SK-N-SH (cell line): ENCODE data around the gene CNIH3. TPM values are rescaled to one million over a fixed set of nuclear protein-coding genes. Genes with fewer than 3 reads are reported as not detected.

Experiments
- CTCF ChIA-PET: fragments of 300-600, 350-600 bp; formaldehyde crosslinking; extraction: SDS; loops from one replicate; lab custom pipeline; 2021; lab: Yijun Ruan, JAX
- POLR2A ChIA-PET: fragments of 350-600 bp; sonication (Branson Sonifier 250); formaldehyde crosslinking; extraction: SDS; loops from one replicate; lab custom pipeline; 2020; ENCODE audit warnings: antibody characterized with exemption, inconsistent platforms; lab: Yijun Ruan, JAX
- DNase-seq: peaks from one replicate; pipeline ENCODE4 v3.0.0; 2012
- H2AFZ ChIP-seq: fragments of 200-600 bp; sonication (generic); 2 replicates; pipeline ENCODE4 v1.8.1; 2016; ENCODE audit warnings: antibody characterized with exemption, mild to moderate bottlenecking, low read depth
- H3F3A ChIP-seq: fragments of 200-600 bp; sonication (generic); replicated peaks from 2 replicates; pipeline ENCODE3; 2016; ENCODE audit warnings: antibody characterized with exemption, mild to moderate bottlenecking; ENCODE audit not compliant: insufficient read depth
- H3K27ac ChIP-seq, 2 experiments: fragments of 200-500 bp in 1 of 2; fragments of 200-600 bp in 1 of 2; sonication (Bioruptor generic) in 1 of 2; sonication (generic), shearing (Covaris generic) in 1 of 2; 2 replicates each; pipeline versions ENCODE4 v1.5.1 to v1.6.1; 2014 to 2016; ENCODE audit warnings: low read depth in 2 of 2, inconsistent platforms in 1 of 2, low read length in 1 of 2, mild to moderate bottlenecking in 1 of 2, mixed read lengths in 1 of 2
- H3K27me3 ChIP-seq: fragments of 200-600 bp; sonication (generic), shearing (Covaris generic); 2 replicates; pipeline ENCODE4 v1.6.1; 2016; ENCODE audit warnings: mixed run types; ENCODE audit not compliant: insufficient read depth
- H3K36me3 ChIP-seq, 2 experiments: fragments of 200-500 bp in 1 of 2; fragments of 200-600 bp in 1 of 2; sonication (Bioruptor generic) in 1 of 2; sonication (generic) in 1 of 2; replicated peaks in 1 of 2; 2 replicates each; pipeline versions ENCODE3 to v1.5.1; 2014 to 2016; ENCODE audit warnings: low read length in 1 of 2, mild to moderate bottlenecking in 1 of 2; ENCODE audit not compliant: insufficient read depth in 2 of 2, control insufficient read depth in 1 of 2
- H3K4me1 ChIP-seq, 2 experiments: fragments of 200-500 bp in 1 of 2; fragments of 200-600 bp in 1 of 2; sonication (Bioruptor generic) in 1 of 2; sonication (generic), shearing (Covaris generic) in 1 of 2; 2 replicates each; pipeline versions ENCODE4 v1.5.1 to v1.6.1; 2014 to 2016; ENCODE audit warnings: low read depth in 1 of 2, low read length in 1 of 2, mixed run types in 1 of 2; ENCODE audit not compliant: insufficient read depth in 2 of 2, control insufficient read depth in 1 of 2
- H3K4me2 ChIP-seq: fragments of 200-600 bp; sonication (generic), shearing (Covaris generic); 2 replicates; pipeline ENCODE4 v1.6.1; 2017; ENCODE audit warnings: mixed run types
- H3K4me3 ChIP-seq, 2 experiments: fragments of 200-500 bp in 1 of 2; fragments of 200-600 bp in 1 of 2; sonication (Bioruptor generic) in 1 of 2; sonication (generic), shearing (Covaris generic) in 1 of 2; 2 replicates each; pipeline versions ENCODE4 v1.5.1 to v1.8.1; 2014 to 2016; ENCODE audit warnings: low read depth in 2 of 2, inconsistent platforms in 1 of 2, low read length in 1 of 2, mild to moderate bottlenecking in 1 of 2, mixed read lengths in 1 of 2, moderate library complexity in 1 of 2
- H3K79me2 ChIP-seq: fragments of 200-600 bp; sonication (generic); 2 replicates; pipeline ENCODE4 v1.8.1; 2017; ENCODE audit warnings: mild to moderate bottlenecking; ENCODE audit not compliant: insufficient read depth
- H3K9ac ChIP-seq: fragments of 200-600 bp; sonication (generic); 2 replicates; pipeline ENCODE4 v1.6.1; 2017; ENCODE audit warnings: mixed run types
- H3K9me2 ChIP-seq: fragments of 200-600 bp; sonication (generic); 2 replicates; pipeline ENCODE4 v1.6.1; 2017; ENCODE audit warnings: mixed run types
- H3K9me3 ChIP-seq: fragments of 200-600 bp; sonication (generic); 2 replicates; pipeline ENCODE4 v1.6.1; 2017; ENCODE audit warnings: mixed run types, mild to moderate bottlenecking, moderate library complexity
- H4K20me1 ChIP-seq: fragments of 200-600 bp; sonication (generic); 2 replicates; pipeline ENCODE4 v1.6.1; 2017; ENCODE audit warnings: mild to moderate bottlenecking, mixed run types; ENCODE audit not compliant: insufficient read depth
- CHD2 ChIP-seq: fragments of 150-350 bp; IDR thresholded peaks from 2 replicates; pipeline ENCODE4 v1.6.1; 2018; ENCODE audit warnings: low read length; ENCODE audit not compliant: partially characterized antibody
- ELF1 ChIP-seq: IDR thresholded peaks from 2 replicates; pipeline ENCODE4 v1.4.0; 2012
- EP300 ChIP-seq, 2 experiments: IDR thresholded peaks; 2 replicates each; pipeline versions ENCODE4 v1.4.0 to v1.6.1; 2012; ENCODE audit warnings: borderline replicate concordance in 1 of 2, low read depth in 1 of 2, low read length in 1 of 2
- EZH2phosphoT487 ChIP-seq: fragments of 200-600 bp; sonication (generic); IDR thresholded peaks from 2 replicates; pipeline ENCODE4 v1.6.1; 2017; ENCODE audit warnings: low read depth, mixed run types, mild to moderate bottlenecking, antibody characterized with exemption, moderate library complexity, borderline replicate concordance
- FOSL2 ChIP-seq: IDR thresholded peaks from 2 replicates; pipeline ENCODE4 v1.4.0; 2012; ENCODE audit warnings: low read depth, mild to moderate bottlenecking, moderate library complexity, borderline replicate concordance
- GABPA ChIP-seq: IDR thresholded peaks from 2 replicates; pipeline ENCODE4 v1.4.0; 2012; ENCODE audit warnings: low read depth, mild to moderate bottlenecking
- GATA2 ChIP-seq: sonication (generic); formaldehyde crosslinking; IDR thresholded peaks from 2 replicates; pipeline ENCODE4 v1.5.0; 2020; ENCODE audit warnings: mild to moderate bottlenecking, missing genetic modification reagents
- IRF3 ChIP-seq: fragments of 150-350 bp; IDR thresholded peaks from 2 replicates; pipeline ENCODE4 v1.6.1; 2016; ENCODE audit warnings: mild to moderate bottlenecking, low read depth, low read length
- JUND ChIP-seq: IDR thresholded peaks from 2 replicates; pipeline ENCODE4 v1.4.0; 2012
- MAX ChIP-seq: IDR thresholded peaks from 2 replicates; pipeline ENCODE4 v1.4.0; 2012; ENCODE audit warnings: low read depth
- MEF2A ChIP-seq: IDR thresholded peaks from 2 replicates; pipeline ENCODE4 v1.4.0; 2012; ENCODE audit warnings: low read depth, borderline replicate concordance
- MXI1 ChIP-seq: IDR thresholded peaks from 2 replicates; pipeline ENCODE4 v1.6.1; 2012; ENCODE audit warnings: mild to moderate bottlenecking, low read depth, low read length, improper control_type of control experiment
- NFIC ChIP-seq: IDR thresholded peaks from 2 replicates; pipeline ENCODE4 v1.4.0; 2012; ENCODE audit warnings: borderline replicate concordance
- NRF1 ChIP-seq: IDR thresholded peaks from 2 replicates; pipeline ENCODE4 v1.6.1; 2012; ENCODE audit warnings: low read depth, mild to moderate bottlenecking, low read length
- PBX3 ChIP-seq: IDR thresholded peaks from 2 replicates; pipeline ENCODE4; 2012
- RAD21 ChIP-seq: IDR thresholded peaks from 2 replicates; pipeline ENCODE4 v1.6.1; 2012; ENCODE audit warnings: mild to moderate bottlenecking, low read length
- RCOR1 ChIP-seq: fragments of 150-350 bp; IDR thresholded peaks from 2 replicates; pipeline ENCODE4 v1.6.1; 2017; ENCODE audit warnings: antibody characterized with exemption, low read length
- RFX5 ChIP-seq: IDR thresholded peaks from 2 replicates; pipeline ENCODE4 v1.6.1; 2012; ENCODE audit warnings: mild to moderate bottlenecking, improper control_type of control experiment, low read length
- RXRA ChIP-seq: IDR thresholded peaks from 2 replicates; pipeline ENCODE4 v1.4.0; 2012; ENCODE audit warnings: low read depth, mild to moderate bottlenecking, borderline replicate concordance
- SIN3A ChIP-seq: IDR thresholded peaks from 2 replicates; pipeline ENCODE4 v1.6.1; 2012; ENCODE audit warnings: low read depth, mild to moderate bottlenecking, low read length, moderate library complexity, borderline replicate concordance
- TAF1 ChIP-seq: IDR thresholded peaks from 2 replicates; pipeline ENCODE4 v1.6.1; 2012; ENCODE audit warnings: low read depth, mild to moderate bottlenecking, low read length, moderate library complexity, borderline replicate concordance
- TCF12 ChIP-seq: IDR thresholded peaks from 2 replicates; pipeline ENCODE4 v1.4.0; 2012
- TEAD4 ChIP-seq: IDR thresholded peaks from 2 replicates; pipeline ENCODE4 v1.4.0; 2012; ENCODE audit warnings: mild to moderate bottlenecking, borderline replicate concordance; ENCODE audit not compliant: insufficient read depth
- USF1 ChIP-seq: IDR thresholded peaks from 2 replicates; pipeline ENCODE4 v1.4.0; 2012; ENCODE audit warnings: low read depth, borderline replicate concordance
- YY1 ChIP-seq: IDR thresholded peaks from 2 replicates; pipeline ENCODE4 v1.4.0; 2012; ENCODE audit warnings: low read depth, mild to moderate bottlenecking
- ZBTB33 ChIP-seq: IDR thresholded peaks from 2 replicates; pipeline ENCODE4 v1.4.0; 2012; ENCODE audit warnings: low read depth, borderline replicate concordance
- whole genome bisulfite sequencing: methylation state at CpG from one replicate; pipeline ENCODE4 v1.1.6; 2017; ENCODE audit warnings: low lambda C conversion rate; 5-methylcytosine and 5-hydroxymethylcytosine counted together
- polyA plus RNA-seq, 3 experiments: library from polyadenylated mRNA; depleted of rRNA; stranded (reverse); fragments of >200 nt; gene quantifications; 2 replicates each; pipeline ENCODE4 v1.2.3, GENCODE V29; 2012

The CNIH3 gene
- polyA plus RNA-seq, 1 of the 3 experiments (the other 2 are of a cell fraction): 18.8 TPM

- Histone ChIP-seq H3K27ac (peak overlapping the region; percentile 14 to 67; a peak in 3 of 4 replicates), H4K20me1 (no peaks in the 10 kb centered on the region), H3K9ac (no peak overlapping the region), H3K36me3 (no peaks in the 10 kb centered on the region), H3K9me3 (no peaks in the 10 kb centered on the region), H3K9me2 (no peaks in the 10 kb centered on the region), H3K4me2 (0 out of 2 replicates have a peak overlapping the region, but pooled peaks have one; percentile 28), H3K79me2 (no peaks in the 10 kb centered on the region), H3K27me3 (no peaks in the 10 kb centered on the region), H2AFZ (peak overlapping the region; percentile 39; the same call in 1 of the 2 replicates), H3K4me1 (peaks cover 0 to 7% of the 10 kb centered on the region in 2 experiments; a peak in 2 of 4 replicates), H3F3A (peaks cover 14% of the 10 kb centered on the region), H3K4me3 (no peak overlapping the region)
- ChIA-PET CTCF (interaction anchor here (0.6 to 1.5 kb wide), 2 partner anchors 12 to 389 kb away, joined by 3 to 4 read pairs; no protein-coding TSS in a partner anchor), POLR2A (no interaction called here)
- 44% methylated on average over 6 of the region's 6 CpGs for WGBS
- no peak for DNase-seq
- peak; percentile 67 for TF ChIP-seq JUND
- no peak for TF ChIP-seq RCOR1
- no peak for TF ChIP-seq CHD2
- TF ChIP-seq GABPA: no peak
- TF ChIP-seq MAX: peak; percentile 76; the same call in 1 of the 2 replicates
- TF ChIP-seq RXRA: no peak
- TF ChIP-seq YY1: peak; percentile 67; the same call in 1 of the 2 replicates
- TF ChIP-seq TCF12: peak; percentile 82
- no peak for TF ChIP-seq ZBTB33
- TF ChIP-seq EZH2phosphoT487: no peak
- no peak for TF ChIP-seq USF1
- TF ChIP-seq GATA2 (CRISPR knock-in tag): no peak
- no peak for TF ChIP-seq MXI1
- TF ChIP-seq RFX5: no peak
- TF ChIP-seq MEF2A: 0 out of 2 replicates have a peak, but pooled peaks have one; percentile 9
- TF ChIP-seq TEAD4: no peak; the same call in 1 of the 2 replicates
- TF ChIP-seq IRF3: no peak
- TF ChIP-seq TAF1: 0 out of 2 replicates have a peak, but pooled peaks have one; percentile 21
- TF ChIP-seq NFIC: peak; percentile 97
- no peak for TF ChIP-seq RAD21
- TF ChIP-seq SIN3A: 0 out of 2 replicates have a peak, but pooled peaks have one; percentile 45
- TF ChIP-seq ELF1: no peak
- no peak for TF ChIP-seq FOSL2
- peak in 1 of 2 experiments; percentile 48; a peak in 1 of 4 replicates for TF ChIP-seq EP300 (IDR thresholded peaks at IDR 0.05; ENCODE audit: borderline replicate concordance in 1 of 2, low read depth in 1 of 2, low read length in 1 of 2)
- TF ChIP-seq NRF1: no peak
- TF ChIP-seq PBX3: peak; percentile 63
Observed at GRCh38 chr1:224592636-224593582, 23.2 kb upstream of the CNIH3 start.
